SH-SY5Y (cell line): ENCODE data around the gene PHLDB1.

ENCODE experiments used
- GATA2 ChIP-seq: IDR thresholded peaks from 2 replicates; pipeline ENCODE4 v1.6.1; 2011; ENCODE audit warnings: mild to moderate bottlenecking, low read depth, low read length
- GATA3 ChIP-seq: IDR thresholded peaks from 2 replicates; pipeline ENCODE4 v1.6.1; 2011; ENCODE audit warnings: low read depth, mild to moderate bottlenecking, low read length, moderate library complexity

PHLDB1 gene

GRCh38 chr11:118627566-118627965 is 20.2 kb downstream of the PHLDB1 start:
- TF ChIP-seq GATA2 (no peak), GATA3 (no peak)

DNA sequence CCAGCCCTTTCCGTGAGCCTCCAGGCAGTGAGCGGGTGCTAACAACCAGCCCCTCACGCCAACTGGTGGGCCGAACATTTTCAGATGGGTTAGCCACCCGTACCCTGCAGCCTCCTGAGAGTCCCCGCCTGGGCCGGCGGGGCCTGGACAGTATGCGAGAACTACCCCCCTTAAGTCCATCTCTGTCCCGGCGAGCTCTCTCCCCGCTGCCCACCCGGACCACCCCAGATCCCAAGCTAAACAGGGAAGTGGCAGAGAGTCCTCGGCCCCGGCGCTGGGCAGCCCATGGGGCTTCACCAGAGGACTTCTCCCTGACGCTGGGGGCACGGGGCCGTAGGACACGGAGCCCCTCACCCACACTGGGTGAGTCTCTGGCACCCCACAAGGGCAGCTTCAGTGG is 20.6 kb downstream of the PHLDB1 start:
- TF ChIP-seq GATA2 (no peak), GATA3 (no peak)

DNA sequence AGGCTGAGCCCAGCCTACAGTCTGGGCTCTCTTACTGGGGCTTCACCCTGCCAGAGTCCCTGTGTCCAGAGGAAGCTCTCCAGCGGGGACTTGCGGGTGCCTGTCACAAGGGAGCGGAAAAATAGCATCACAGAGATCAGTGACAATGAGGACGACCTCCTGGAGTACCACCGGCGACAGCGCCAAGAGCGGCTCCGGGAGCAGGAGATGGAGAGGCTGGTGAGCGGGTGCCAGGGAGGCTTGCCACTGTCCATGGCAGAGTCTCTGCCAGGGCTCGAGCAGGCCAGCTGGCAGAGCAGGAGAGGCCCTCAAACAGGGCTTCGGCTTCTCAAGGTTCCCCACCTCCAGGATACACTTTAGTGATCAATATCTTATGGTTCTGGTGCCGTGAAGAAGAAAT is 21.0 kb downstream of the PHLDB1 start:
- no peak for TF ChIP-seq GATA3
- no peak for TF ChIP-seq GATA2

GRCh38 chr11:118628861-118629549 is 21.6 kb downstream of the PHLDB1 start:
- TF ChIP-seq GATA3 (no peak), GATA2 (no peak)

- no peak for TF ChIP-seq GATA2
- no peak for TF ChIP-seq GATA3
Measured at GRCh38 chr11:118629761-118630661, 22.6 kb downstream of the PHLDB1 start.

DNA sequence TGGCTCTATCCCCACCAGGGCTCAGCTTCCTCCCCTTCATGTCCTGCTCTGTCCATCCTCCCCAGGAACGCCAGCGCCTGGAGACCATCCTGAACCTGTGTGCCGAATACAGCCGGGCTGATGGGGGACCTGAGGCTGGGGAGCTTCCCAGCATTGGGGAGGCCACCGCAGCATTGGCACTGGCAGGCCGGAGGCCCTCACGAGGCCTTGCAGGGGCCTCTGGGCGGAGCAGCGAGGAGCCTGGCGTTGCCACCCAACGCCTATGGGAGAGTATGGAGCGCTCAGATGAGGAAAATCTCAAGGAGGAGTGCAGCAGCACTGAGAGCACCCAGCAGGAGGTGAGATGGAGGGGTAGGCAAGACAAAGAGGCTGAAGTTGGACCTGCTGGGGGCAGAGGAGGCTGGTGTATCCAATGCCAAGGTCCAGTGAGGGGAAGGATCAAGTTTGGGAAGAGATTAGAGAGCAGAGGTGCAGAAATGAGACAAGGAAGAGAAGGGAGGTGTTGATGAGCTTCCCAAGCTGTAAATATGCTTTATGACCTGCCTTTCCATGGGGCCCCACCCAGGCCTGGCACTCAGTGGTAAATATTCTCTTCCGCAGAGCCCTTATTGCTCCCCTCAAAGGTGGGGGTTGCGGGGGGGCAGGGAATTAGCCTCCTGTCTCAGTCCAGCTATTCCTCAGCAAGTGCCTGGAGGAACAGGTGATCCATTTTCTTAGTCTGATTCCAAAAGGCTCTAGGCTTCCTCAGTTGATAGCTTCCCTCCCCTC is 23.9 kb downstream of the PHLDB1 start:
- no peak for TF ChIP-seq GATA3
- no peak for TF ChIP-seq GATA2

DNA sequence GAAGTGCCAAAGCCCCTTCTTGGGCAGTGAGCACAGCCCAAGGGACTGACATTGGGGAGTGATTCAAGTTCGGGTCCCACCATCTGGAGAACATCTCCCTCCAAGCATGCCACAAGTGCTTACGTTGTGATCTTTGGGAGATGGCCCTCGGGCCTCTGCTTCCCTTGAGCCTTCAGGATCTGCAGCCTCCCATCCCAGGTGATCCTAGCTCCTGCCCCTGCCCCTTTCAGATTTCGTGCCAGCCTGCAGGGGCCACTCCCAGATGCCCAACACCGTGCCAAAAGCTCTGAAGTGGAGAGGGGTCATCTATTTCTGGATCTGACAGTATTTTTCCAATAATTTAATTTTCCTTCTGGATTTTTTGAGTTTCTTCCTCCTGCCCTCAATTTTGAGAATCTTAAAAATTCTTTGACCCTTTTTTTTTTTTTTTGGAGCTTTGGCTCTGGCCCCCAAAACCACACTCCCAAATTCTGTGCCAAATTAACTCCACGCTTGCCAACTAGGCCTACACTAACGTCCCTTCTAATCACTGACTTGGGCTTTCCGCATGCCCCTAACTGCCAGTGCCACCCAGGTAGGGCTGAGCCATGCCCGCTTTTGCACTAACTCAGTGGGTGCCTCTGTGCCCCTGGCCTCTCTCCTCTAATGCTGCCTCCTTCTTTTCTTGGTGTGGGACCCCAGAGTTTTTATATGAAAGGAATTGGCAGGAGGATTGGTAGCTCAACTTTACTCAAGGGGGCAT is 25.3 kb downstream of the PHLDB1 start:
- no peak for TF ChIP-seq GATA2
- no peak for TF ChIP-seq GATA3

GRCh38 chr11:118633319-118633690 is 25.9 kb downstream of the PHLDB1 start:
- TF ChIP-seq GATA3 (no peak), GATA2 (no peak)

DNA sequence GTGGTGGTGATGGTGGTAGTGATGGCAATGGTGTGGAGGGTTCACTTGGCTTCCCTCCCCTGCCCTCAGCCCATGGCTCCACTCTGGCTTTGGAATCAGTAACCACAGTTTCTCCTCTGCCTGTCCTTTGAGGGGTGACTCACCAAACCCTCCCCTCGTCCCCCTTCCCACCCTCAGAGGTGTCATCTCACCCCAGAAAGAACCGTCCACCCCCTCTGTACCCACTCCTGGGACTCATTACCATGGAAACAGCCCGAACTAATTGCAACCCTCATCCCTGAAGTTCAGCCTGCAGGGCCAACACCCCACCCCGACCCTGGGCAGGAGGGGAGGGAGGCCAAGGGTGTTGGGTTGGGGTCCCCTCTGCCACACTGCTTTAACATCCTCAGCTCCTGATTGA is 26.6 kb downstream of the PHLDB1 start:
- TF ChIP-seq GATA2 = no peak
- TF ChIP-seq GATA3 = no peak

- no peak for TF ChIP-seq GATA2
- no peak for TF ChIP-seq GATA3
Measured at GRCh38 chr11:118634431-118635236, 27.2 kb downstream of the PHLDB1 start.

DNA sequence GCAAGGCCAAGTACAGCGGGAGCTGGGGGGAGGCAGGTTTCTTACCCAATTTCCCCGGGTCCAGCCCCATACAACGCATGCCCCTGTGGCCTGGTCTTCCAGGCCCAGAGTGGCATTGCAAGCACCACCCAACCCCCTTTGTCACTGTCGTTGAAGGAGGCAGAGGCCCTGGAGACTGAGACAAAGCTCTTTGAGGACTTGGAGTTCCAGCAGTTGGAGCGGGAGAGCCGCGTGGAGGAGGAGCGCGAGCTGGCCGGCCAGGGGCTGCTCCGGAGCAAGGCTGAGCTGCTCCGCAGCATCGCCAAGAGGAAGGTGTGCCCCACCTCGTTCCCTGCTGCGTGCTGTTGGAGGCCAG is 27.8 kb downstream of the PHLDB1 start:
- no peak for TF ChIP-seq GATA2
- TF ChIP-seq GATA3 = no peak

GRCh38 chr11:118635642-118636041 is 28.2 kb downstream of the PHLDB1 start:
- TF ChIP-seq GATA2 = no peak
- no peak for TF ChIP-seq GATA3
